ENCODE data around the gene PSMC5.

The PSMC5 gene

GRCh38 chr17:63819585-63820537, 7.4 kb upstream of the PSMC5 start:
- H3K4me3 ChIP-seq (ENCODE audit: low read depth, low read length), result no peak overlapping the region

GRCh38 chr17:63820963-63821561, 6.2 kb upstream of the PSMC5 start:
- H3K4me3 ChIP-seq (ENCODE audit: low read depth, low read length), result no peak overlapping the region
- TF ChIP-seq CTCF (IDR thresholded peaks at IDR 0.05; ENCODE audit: control insufficient read depth, extremely low read depth, insufficient read depth), result no peak

More at GRCh38 chr17:63819585-63820537, 7.4 kb upstream of the PSMC5 start:
- TF ChIP-seq CTCF (IDR thresholded peaks at IDR 0.05; ENCODE audit: control insufficient read depth, extremely low read depth, insufficient read depth), result no peak
- DNase-seq (ENCODE audit: low read depth), result no peak

GRCh38 chr17:63821804-63822203, 5.4 kb upstream of the PSMC5 start:
- no peak overlapping the region for H3K4me3 ChIP-seq (ENCODE audit: low read depth, low read length)
- DNase-seq (ENCODE audit: low read depth), result no peak
- no peak for TF ChIP-seq CTCF (IDR thresholded peaks at IDR 0.05; ENCODE audit: control insufficient read depth, extremely low read depth, insufficient read depth)

More at GRCh38 chr17:63820963-63821561, 6.2 kb upstream of the PSMC5 start:
- DNase-seq (ENCODE audit: low read depth), result no peak

- no peak for DNase-seq (ENCODE audit: low read depth)
- TF ChIP-seq CTCF (IDR thresholded peaks at IDR 0.05; ENCODE audit: control insufficient read depth, extremely low read depth, insufficient read depth), result no peak
- no peak overlapping the region for H3K4me3 ChIP-seq (ENCODE audit: low read depth, low read length)
These were observed 4.7 kb upstream of the PSMC5 start for GRCh38 chr17:63822537-63822936.

- TF ChIP-seq CTCF (IDR thresholded peaks at IDR 0.05; ENCODE audit: control insufficient read depth, extremely low read depth, insufficient read depth), result no peak
- DNase-seq (ENCODE audit: low read depth), result no peak
- no peak overlapping the region for H3K4me3 ChIP-seq (ENCODE audit: low read depth, low read length)
These were observed 3.4 kb upstream of the PSMC5 start for GRCh38 chr17:63823659-63824331.

- no peak for DNase-seq (ENCODE audit: low read depth)
- no peak overlapping the region for H3K4me3 ChIP-seq (ENCODE audit: low read depth, low read length)
- TF ChIP-seq CTCF (IDR thresholded peaks at IDR 0.05; ENCODE audit: control insufficient read depth, extremely low read depth, insufficient read depth), result no peak
These were observed 2.9 kb upstream of the PSMC5 start for GRCh38 chr17:63824362-63824761.
